ENCODE data around the gene SLC36A2.
"Not testable (repeated sequence)": the region's sequence is repeated elsewhere in the genome, so short reads cannot be mapped to it uniquely, and the experiment has no call there.

SLC36A2 gene

GRCh38 chr5:151347369-151347768 lies at the start of gene SLC36A2:
Gene SLC36A2 (minus strand): TSS chr5:151347559. CDS start chr5:151347460, 99 bp downstream.
- FAIRE-seq, result no peak

GRCh38 chr5:151388960-151389359 lies 41.6 kb upstream of the SLC36A2 start:
- FAIRE-seq, result no peak

- no peak for FAIRE-seq
Measured at GRCh38 chr5:151384106-151384505, 36.7 kb upstream of the SLC36A2 start.

- FAIRE-seq, result no peak
Measured at GRCh38 chr5:151383011-151383410, 35.7 kb upstream of the SLC36A2 start.

GRCh38 chr5:151382576-151382975 lies 35.2 kb upstream of the SLC36A2 start:
- no peak for FAIRE-seq

- FAIRE-seq, result no peak
Measured at GRCh38 chr5:151381899-151382298, 34.5 kb upstream of the SLC36A2 start.

- no peak for FAIRE-seq
Measured at GRCh38 chr5:151378616-151379015, 31.3 kb upstream of the SLC36A2 start.

- FAIRE-seq, result no peak
Measured at GRCh38 chr5:151374539-151374938, 27.2 kb upstream of the SLC36A2 start.

GRCh38 chr5:151367038-151367437 lies 19.7 kb upstream of the SLC36A2 start:
- not testable (repeated sequence) for FAIRE-seq

- FAIRE-seq, result no peak
Measured at GRCh38 chr5:151363673-151364072, 16.3 kb upstream of the SLC36A2 start.

GRCh38 chr5:151362970-151363369 lies 15.6 kb upstream of the SLC36A2 start:
- no peak for FAIRE-seq

- no peak for FAIRE-seq
Measured at GRCh38 chr5:151359391-151359790, 12.0 kb upstream of the SLC36A2 start.

GRCh38 chr5:151357792-151358191 lies 10.4 kb upstream of the SLC36A2 start:
- no peak for FAIRE-seq

GRCh38 chr5:151357097-151357496 lies 9.7 kb upstream of the SLC36A2 start:
- FAIRE-seq, result no peak

- FAIRE-seq, result no peak
Measured at GRCh38 chr5:151351671-151352070, 4.3 kb upstream of the SLC36A2 start.

GRCh38 chr5:151348789-151349188 lies 1.4 kb upstream of the SLC36A2 start:
- no peak for FAIRE-seq

GRCh38 chr5:151345808-151346478 lies 1.4 kb downstream of the SLC36A2 start:
- FAIRE-seq, result no peak

- FAIRE-seq, result no peak
Measured at GRCh38 chr5:151345187-151345807, 2.1 kb downstream of the SLC36A2 start.

- no peak for FAIRE-seq
Measured at GRCh38 chr5:151344088-151344487, 3.3 kb downstream of the SLC36A2 start.

- no peak for FAIRE-seq
Measured at GRCh38 chr5:151340004-151340403, 7.4 kb downstream of the SLC36A2 start.

GRCh38 chr5:151338734-151339133 lies 8.6 kb downstream of the SLC36A2 start:
- no peak for FAIRE-seq

GRCh38 chr5:151332857-151333256 lies 14.5 kb downstream of the SLC36A2 start:
- FAIRE-seq, result no peak

GRCh38 chr5:151328734-151329133 lies 18.6 kb downstream of the SLC36A2 start:
- no peak for FAIRE-seq

GRCh38 chr5:151327585-151327984 lies 19.8 kb downstream of the SLC36A2 start:
- FAIRE-seq, result no peak

- FAIRE-seq, result no peak
Measured at GRCh38 chr5:151326266-151326665, 21.1 kb downstream of the SLC36A2 start.
